HepG2 (cell line): ENCODE results near the gene RNF10. TPM values are rescaled to one million over a fixed set of nuclear protein-coding genes. Genes with fewer than 3 reads are reported as not detected.

Experiments
- DMAP1 ChIP-seq: IDR thresholded peaks from 2 replicates; pipeline ENCODE4 v1.6.1; 2016
- FOXA3 ChIP-seq: IDR thresholded peaks from 2 replicates; pipeline ENCODE4 v1.6.1; 2016; ENCODE audit warnings: missing genetic modification reagents, missing compliant biosample characterization
- NFRKB ChIP-seq: fragments of 450-650 bp; IDR thresholded peaks from 2 replicates; pipeline ENCODE4 v1.6.1; 2017
- NR0B2 ChIP-seq: sonication (generic); formaldehyde crosslinking; IDR thresholded peaks from 2 replicates; pipeline ENCODE4 v1.4.0; 2020; ENCODE audit warnings: mild to moderate bottlenecking, missing genetic modification reagents
- PBX2 ChIP-seq: IDR thresholded peaks from 2 replicates; pipeline ENCODE4 v1.6.1; 2016; ENCODE audit warnings: control low read depth
- PITX1 ChIP-seq: sonication (generic); formaldehyde crosslinking; IDR thresholded peaks from 2 replicates; pipeline ENCODE4 v1.5.1; 2020; ENCODE audit warnings: mild to moderate bottlenecking, missing genetic modification reagents
- SRSF9 ChIP-seq: fragments of 200-400 bp; formaldehyde crosslinking; IDR thresholded peaks from 2 replicates; pipeline ENCODE4 v1.6.1; 2018; ENCODE audit warnings: borderline replicate concordance, mild to moderate bottlenecking, low read depth, low read length; ENCODE audit not compliant: insufficient read depth, poor library complexity, severe bottlenecking
- ZFP41 ChIP-seq: sonication (generic); formaldehyde crosslinking; IDR thresholded peaks from 2 replicates; pipeline ENCODE4 v1.4.0; 2020; ENCODE audit warnings: mild to moderate bottlenecking, missing genetic modification reagents, borderline replicate concordance
- ZKSCAN5 ChIP-seq: sonication (generic); formaldehyde crosslinking; IDR thresholded peaks from 2 replicates; pipeline ENCODE4 v1.5.1; 2020; ENCODE audit warnings: mild to moderate bottlenecking, missing genetic modification reagents
- ZNF235 ChIP-seq: sonication (generic); formaldehyde crosslinking; IDR thresholded peaks from 2 replicates; pipeline ENCODE4 v1.8.1; 2023; ENCODE audit warnings: mild to moderate bottlenecking, missing genetic modification reagents, borderline replicate concordance
- ZNF572 ChIP-seq: sonication (generic); formaldehyde crosslinking; IDR thresholded peaks from 2 replicates; pipeline ENCODE4 v1.5.1; 2020; ENCODE audit warnings: mild to moderate bottlenecking, missing genetic modification reagents
- ZNF780A ChIP-seq: sonication (generic); formaldehyde crosslinking; IDR thresholded peaks from 2 replicates; pipeline ENCODE4 v1.8.0; 2022; ENCODE audit warnings: mild to moderate bottlenecking, missing genetic modification reagents, moderate library complexity
- ZNF850 ChIP-seq: sonication (generic); formaldehyde crosslinking; conservative IDR thresholded peaks from 2 replicates; pipeline ENCODE4 v1.9.0; 2021; ENCODE audit warnings: mild to moderate bottlenecking, missing genetic modification reagents
- polyA plus RNA-seq, 8 experiments: library from polyadenylated mRNA; depleted of rRNA in 3 of 8; stranded (reverse) in 7 of 8; unstranded in 1 of 8; fragments of >200 nt; fragmentation: Illumina TruSeq in 4 of 8; extraction: Trizol in 4 of 8; gene quantifications; 2 replicates each; pipeline versions ENCODE4 v1.2.1 to v1.2.3, GENCODE V29; 2011 to 2016; ENCODE audit warnings: low read depth in 4 of 8, missing spikeins in 1 of 8, mixed read lengths in 1 of 8; ENCODE audit not compliant: insufficient read depth in 1 of 8
- total RNA-seq, 5 experiments: library from RNA; depleted of rRNA; stranded (reverse); fragments of >200 nt; fragmentation: Illumina TruSeq; extraction: Trizol; gene quantifications; 2 replicates each; pipeline ENCODE4 v1.2.3, GENCODE V29; 2016; ENCODE audit warnings: low read depth in 1 of 5
- TF ChIP-seq, protein P1 (sequence below): sonication (generic); formaldehyde crosslinking; IDR thresholded peaks from 2 replicates; pipeline ENCODE4 v1.4.0; 2020; ENCODE audit warnings: mild to moderate bottlenecking, missing genetic modification reagents
- TF ChIP-seq, protein P2 (sequence below): fragments of 450-650 bp; IDR thresholded peaks from 2 replicates; pipeline ENCODE4 v1.6.1; 2017
- TF ChIP-seq, protein P3 (sequence below): sonication (generic); formaldehyde crosslinking; IDR thresholded peaks from 2 replicates; pipeline ENCODE4 v1.4.0; 2020; ENCODE audit warnings: mild to moderate bottlenecking, missing genetic modification reagents
- TF ChIP-seq, protein P4 (sequence below): sonication (generic); formaldehyde crosslinking; IDR thresholded peaks from 2 replicates; pipeline ENCODE4 v1.5.1; 2020; ENCODE audit warnings: missing genetic modification reagents, mild to moderate bottlenecking, borderline replicate concordance
- TF ChIP-seq, protein P5 (sequence below): sonication (generic); formaldehyde crosslinking; IDR thresholded peaks from 2 replicates; pipeline ENCODE4 v1.4.0; 2020; ENCODE audit warnings: mild to moderate bottlenecking, missing genetic modification reagents

Gene RNF10
- total and polyA plus RNA-seq, 2 of the 13 experiments (the other 11 are each of a cell fraction or from before 2014, with no cell fraction given): 62.5 to 88.0 TPM

GRCh38 chr12:120495731-120496412 lies 38.3 kb upstream of the RNF10 start, which contains the start of gene DYNLL1 (continued):
- TF ChIP-seq ZNF780A (CRISPR knock-in tag) (no peak), PBX2 (CRISPR knock-in tag) (no peak), NR0B2 (CRISPR knock-in tag) (no peak; the same call in 1 of the 2 replicates), ZNF572 (CRISPR knock-in tag) (no peak), PITX1 (CRISPR knock-in tag) (no peak), FOXA3 (CRISPR knock-in tag) (peak; percentile 60; the same call in 1 of the 2 replicates), ZNF850 (no peak), DMAP1 (CRISPR knock-in tag) (peak; percentile 56; the same call in 1 of the 2 replicates), ZKSCAN5 (CRISPR knock-in tag) (0 out of 2 replicates have a peak, but pooled peaks have one; percentile 14), ZFP41 (CRISPR knock-in tag) (no peak), ZNF235 (CRISPR knock-in tag) (0 out of 2 replicates have a peak, but pooled peaks have one; percentile 87), NFRKB (no peak), SRSF9 (no peak)
- TF ChIP-seq, protein P1, sequence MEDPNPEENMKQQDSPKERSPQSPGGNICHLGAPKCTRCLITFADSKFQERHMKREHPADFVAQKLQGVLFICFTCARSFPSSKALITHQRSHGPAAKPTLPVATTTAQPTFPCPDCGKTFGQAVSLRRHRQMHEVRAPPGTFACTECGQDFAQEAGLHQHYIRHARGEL: no peak
- TF ChIP-seq, protein P2, sequence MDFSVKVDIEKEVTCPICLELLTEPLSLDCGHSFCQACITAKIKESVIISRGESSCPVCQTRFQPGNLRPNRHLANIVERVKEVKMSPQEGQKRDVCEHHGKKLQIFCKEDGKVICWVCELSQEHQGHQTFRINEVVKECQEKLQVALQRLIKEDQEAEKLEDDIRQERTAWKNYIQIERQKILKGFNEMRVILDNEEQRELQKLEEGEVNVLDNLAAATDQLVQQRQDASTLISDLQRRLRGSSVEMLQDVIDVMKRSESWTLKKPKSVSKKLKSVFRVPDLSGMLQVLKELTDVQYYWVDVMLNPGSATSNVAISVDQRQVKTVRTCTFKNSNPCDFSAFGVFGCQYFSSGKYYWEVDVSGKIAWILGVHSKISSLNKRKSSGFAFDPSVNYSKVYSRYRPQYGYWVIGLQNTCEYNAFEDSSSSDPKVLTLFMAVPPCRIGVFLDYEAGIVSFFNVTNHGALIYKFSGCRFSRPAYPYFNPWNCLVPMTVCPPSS: no peak
- TF ChIP-seq, protein P3, sequence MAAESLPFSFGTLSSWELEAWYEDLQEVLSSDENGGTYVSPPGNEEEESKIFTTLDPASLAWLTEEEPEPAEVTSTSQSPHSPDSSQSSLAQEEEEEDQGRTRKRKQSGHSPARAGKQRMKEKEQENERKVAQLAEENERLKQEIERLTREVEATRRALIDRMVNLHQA (CRISPR knock-in tag): no peak
- TF ChIP-seq, protein P4, sequence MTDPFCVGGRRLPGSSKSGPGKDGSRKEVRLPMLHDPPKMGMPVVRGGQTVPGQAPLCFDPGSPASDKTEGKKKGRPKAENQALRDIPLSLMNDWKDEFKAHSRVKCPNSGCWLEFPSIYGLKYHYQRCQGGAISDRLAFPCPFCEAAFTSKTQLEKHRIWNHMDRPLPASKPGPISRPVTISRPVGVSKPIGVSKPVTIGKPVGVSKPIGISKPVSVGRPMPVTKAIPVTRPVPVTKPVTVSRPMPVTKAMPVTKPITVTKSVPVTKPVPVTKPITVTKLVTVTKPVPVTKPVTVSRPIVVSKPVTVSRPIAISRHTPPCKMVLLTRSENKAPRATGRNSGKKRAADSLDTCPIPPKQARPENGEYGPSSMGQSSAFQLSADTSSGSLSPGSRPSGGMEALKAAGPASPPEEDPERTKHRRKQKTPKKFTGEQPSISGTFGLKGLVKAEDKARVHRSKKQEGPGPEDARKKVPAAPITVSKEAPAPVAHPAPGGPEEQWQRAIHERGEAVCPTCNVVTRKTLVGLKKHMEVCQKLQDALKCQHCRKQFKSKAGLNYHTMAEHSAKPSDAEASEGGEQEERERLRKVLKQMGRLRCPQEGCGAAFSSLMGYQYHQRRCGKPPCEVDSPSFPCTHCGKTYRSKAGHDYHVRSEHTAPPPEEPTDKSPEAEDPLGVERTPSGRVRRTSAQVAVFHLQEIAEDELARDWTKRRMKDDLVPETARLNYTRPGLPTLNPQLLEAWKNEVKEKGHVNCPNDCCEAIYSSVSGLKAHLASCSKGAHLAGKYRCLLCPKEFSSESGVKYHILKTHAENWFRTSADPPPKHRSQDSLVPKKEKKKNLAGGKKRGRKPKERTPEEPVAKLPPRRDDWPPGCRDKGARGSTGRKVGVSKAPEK (CRISPR knock-in tag): no peak
- TF ChIP-seq, protein P5, sequence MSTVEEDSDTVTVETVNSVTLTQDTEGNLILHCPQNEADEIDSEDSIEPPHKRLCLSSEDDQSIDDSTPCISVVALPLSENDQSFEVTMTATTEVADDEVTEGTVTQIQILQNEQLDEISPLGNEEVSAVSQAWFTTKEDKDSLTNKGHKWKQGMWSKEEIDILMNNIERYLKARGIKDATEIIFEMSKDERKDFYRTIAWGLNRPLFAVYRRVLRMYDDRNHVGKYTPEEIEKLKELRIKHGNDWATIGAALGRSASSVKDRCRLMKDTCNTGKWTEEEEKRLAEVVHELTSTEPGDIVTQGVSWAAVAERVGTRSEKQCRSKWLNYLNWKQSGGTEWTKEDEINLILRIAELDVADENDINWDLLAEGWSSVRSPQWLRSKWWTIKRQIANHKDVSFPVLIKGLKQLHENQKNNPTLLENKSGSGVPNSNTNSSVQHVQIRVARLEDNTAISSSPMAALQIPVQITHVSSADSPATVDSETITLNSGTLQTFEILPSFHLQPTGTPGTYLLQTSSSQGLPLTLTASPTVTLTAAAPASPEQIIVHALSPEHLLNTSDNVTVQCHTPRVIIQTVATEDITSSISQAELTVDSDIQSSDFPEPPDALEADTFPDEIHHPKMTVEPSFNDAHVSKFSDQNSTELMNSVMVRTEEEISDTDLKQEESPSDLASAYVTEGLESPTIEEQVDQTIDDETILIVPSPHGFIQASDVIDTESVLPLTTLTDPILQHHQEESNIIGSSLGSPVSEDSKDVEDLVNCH: no peak
